Measurements from ENCODE around the gene TSSK6.
"Not testable (repeated sequence)": the region's sequence is repeated elsewhere in the genome, so short reads cannot be mapped to it uniquely, and the experiment has no call there.

TSSK6 gene

GRCh38 chr19:19480688-19481087 lies 34.7 kb downstream of the TSSK6 start:
- TF ChIP-seq CTCF (IDR thresholded peaks at IDR 0.05; ENCODE audit: insufficient read depth, low read length, poor library complexity, severe bottlenecking) = no peak
- Histone ChIP-seq H3K4me3 (replicated peaks; ENCODE audit: low read depth, low read length) (no peak overlapping the region), H3K27me3 (replicated peaks; ENCODE audit: control insufficient read depth, insufficient read depth, low read length) (no peaks in the 10 kb centered on the region), H3K36me3 (ENCODE audit: control insufficient read depth, insufficient read depth, low read length) (peaks cover 7% of the 10 kb centered on the region)
- no peak for DNase-seq (ENCODE audit: extremely low read depth, insufficient read length)

GRCh38 chr19:19477705-19478383 lies 37.5 kb downstream of the TSSK6 start:
- Histone ChIP-seq H3K4me3 (replicated peaks; ENCODE audit: low read depth, low read length) (no peak overlapping the region), H3K36me3 (ENCODE audit: control insufficient read depth, insufficient read depth, low read length) (peaks cover 8% of the 10 kb centered on the region), H3K27me3 (replicated peaks; ENCODE audit: control insufficient read depth, insufficient read depth, low read length) (no peaks in the 10 kb centered on the region)
- DNase-seq (ENCODE audit: extremely low read depth, insufficient read length) = no peak
- TF ChIP-seq CTCF (IDR thresholded peaks at IDR 0.05; ENCODE audit: insufficient read depth, low read length, poor library complexity, severe bottlenecking) = no peak

- no peak overlapping the region for H3K4me3 ChIP-seq (replicated peaks; ENCODE audit: low read depth, low read length)
- H3K36me3 ChIP-seq (ENCODE audit: control insufficient read depth, insufficient read depth, low read length) = peaks cover 8% of the 10 kb centered on the region
- no peak for DNase-seq (ENCODE audit: extremely low read depth, insufficient read length)
- TF ChIP-seq CTCF (IDR thresholded peaks at IDR 0.05; ENCODE audit: insufficient read depth, low read length, poor library complexity, severe bottlenecking) = peak; percentile 26
- no peaks in the 10 kb centered on the region for H3K27me3 ChIP-seq (replicated peaks; ENCODE audit: control insufficient read depth, insufficient read depth, low read length)
Observed at GRCh38 chr19:19475849-19476828, 39.2 kb downstream of the TSSK6 start.

DNA sequence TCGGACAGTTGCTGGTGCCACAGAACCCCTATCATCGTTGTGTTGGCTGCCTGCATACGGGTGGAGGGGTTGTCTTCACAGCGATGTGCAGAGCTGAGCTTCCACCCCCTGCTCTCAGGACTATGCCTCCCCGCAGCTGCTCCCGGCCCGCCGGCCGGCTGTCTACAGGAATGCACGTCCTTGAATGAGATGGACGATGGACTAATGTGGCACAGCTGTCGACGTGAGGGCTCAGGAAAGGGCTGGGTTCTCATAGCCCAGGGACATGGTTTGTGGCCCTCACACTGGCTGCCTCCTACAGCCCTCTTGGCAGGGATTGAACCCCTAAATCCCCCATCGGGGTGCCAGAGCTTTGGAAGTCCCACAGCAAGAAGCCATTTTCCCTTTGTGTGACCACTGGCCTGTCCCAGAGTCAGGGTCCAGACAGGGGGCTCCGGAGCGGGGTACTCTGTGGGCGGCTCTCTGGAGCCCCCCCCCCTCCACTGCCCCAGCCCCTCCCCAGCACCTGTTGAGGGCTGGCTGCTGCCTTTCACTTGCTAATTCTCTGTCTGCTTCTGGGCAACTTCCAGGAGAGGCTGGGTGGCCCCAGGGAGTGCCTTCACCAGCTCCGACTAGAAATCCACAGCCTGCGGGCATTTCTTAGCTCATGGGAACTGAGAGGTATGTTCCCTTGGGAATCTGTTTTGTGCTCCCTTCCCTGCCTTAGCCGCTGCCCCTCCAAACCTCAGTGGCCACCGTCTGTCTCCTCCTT lies 40.2 kb downstream of the TSSK6 start:
- H3K36me3 ChIP-seq (ENCODE audit: control insufficient read depth, insufficient read depth, low read length) = peaks cover 8% of the 10 kb centered on the region
- no peak overlapping the region for H3K4me3 ChIP-seq (replicated peaks; ENCODE audit: low read depth, low read length)
- TF ChIP-seq CTCF (IDR thresholded peaks at IDR 0.05; ENCODE audit: insufficient read depth, low read length, poor library complexity, severe bottlenecking) = no peak
- H3K27me3 ChIP-seq (replicated peaks; ENCODE audit: control insufficient read depth, insufficient read depth, low read length) = no peaks in the 10 kb centered on the region
- DNase-seq (ENCODE audit: extremely low read depth, insufficient read length) = no peak

DNA sequence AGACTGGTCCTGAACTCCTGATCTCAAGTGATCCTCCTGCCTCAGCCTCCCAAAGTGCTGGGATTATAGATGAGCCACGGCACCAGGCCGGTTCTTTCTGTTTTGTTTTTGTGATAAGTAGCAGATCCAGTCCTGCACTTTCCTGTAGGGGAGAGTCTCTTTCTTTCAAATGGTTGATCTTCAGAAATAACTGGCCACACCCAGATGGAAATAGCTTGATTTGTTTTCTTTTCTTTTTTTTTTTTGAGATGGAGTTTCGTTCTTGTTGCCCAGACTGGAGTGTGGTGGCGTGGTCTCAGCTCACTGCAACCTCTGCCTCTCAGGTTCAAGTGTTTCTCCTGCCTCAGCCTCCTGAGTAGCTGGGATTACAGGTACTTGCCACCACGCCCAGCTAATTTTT lies 43.2 kb downstream of the TSSK6 start:
- H3K27me3 ChIP-seq (replicated peaks; ENCODE audit: control insufficient read depth, insufficient read depth, low read length); H3K4me3 ChIP-seq (replicated peaks; ENCODE audit: low read depth, low read length); H3K36me3 ChIP-seq (ENCODE audit: control insufficient read depth, insufficient read depth, low read length); DNase-seq (ENCODE audit: extremely low read depth, insufficient read length): not testable (repeated sequence)
